ENCODE results near the gene LRBA.
"Not testable (repeated sequence)": the region's sequence is repeated elsewhere in the genome, so short reads cannot be mapped to it uniquely, and the experiment has no call there.

LRBA gene, protein sequence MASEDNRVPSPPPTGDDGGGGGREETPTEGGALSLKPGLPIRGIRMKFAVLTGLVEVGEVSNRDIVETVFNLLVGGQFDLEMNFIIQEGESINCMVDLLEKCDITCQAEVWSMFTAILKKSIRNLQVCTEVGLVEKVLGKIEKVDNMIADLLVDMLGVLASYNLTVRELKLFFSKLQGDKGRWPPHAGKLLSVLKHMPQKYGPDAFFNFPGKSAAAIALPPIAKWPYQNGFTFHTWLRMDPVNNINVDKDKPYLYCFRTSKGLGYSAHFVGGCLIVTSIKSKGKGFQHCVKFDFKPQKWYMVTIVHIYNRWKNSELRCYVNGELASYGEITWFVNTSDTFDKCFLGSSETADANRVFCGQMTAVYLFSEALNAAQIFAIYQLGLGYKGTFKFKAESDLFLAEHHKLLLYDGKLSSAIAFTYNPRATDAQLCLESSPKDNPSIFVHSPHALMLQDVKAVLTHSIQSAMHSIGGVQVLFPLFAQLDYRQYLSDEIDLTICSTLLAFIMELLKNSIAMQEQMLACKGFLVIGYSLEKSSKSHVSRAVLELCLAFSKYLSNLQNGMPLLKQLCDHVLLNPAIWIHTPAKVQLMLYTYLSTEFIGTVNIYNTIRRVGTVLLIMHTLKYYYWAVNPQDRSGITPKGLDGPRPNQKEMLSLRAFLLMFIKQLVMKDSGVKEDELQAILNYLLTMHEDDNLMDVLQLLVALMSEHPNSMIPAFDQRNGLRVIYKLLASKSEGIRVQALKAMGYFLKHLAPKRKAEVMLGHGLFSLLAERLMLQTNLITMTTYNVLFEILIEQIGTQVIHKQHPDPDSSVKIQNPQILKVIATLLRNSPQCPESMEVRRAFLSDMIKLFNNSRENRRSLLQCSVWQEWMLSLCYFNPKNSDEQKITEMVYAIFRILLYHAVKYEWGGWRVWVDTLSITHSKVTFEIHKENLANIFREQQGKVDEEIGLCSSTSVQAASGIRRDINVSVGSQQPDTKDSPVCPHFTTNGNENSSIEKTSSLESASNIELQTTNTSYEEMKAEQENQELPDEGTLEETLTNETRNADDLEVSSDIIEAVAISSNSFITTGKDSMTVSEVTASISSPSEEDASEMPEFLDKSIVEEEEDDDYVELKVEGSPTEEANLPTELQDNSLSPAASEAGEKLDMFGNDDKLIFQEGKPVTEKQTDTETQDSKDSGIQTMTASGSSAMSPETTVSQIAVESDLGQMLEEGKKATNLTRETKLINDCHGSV (N-terminal part only)

DNA sequence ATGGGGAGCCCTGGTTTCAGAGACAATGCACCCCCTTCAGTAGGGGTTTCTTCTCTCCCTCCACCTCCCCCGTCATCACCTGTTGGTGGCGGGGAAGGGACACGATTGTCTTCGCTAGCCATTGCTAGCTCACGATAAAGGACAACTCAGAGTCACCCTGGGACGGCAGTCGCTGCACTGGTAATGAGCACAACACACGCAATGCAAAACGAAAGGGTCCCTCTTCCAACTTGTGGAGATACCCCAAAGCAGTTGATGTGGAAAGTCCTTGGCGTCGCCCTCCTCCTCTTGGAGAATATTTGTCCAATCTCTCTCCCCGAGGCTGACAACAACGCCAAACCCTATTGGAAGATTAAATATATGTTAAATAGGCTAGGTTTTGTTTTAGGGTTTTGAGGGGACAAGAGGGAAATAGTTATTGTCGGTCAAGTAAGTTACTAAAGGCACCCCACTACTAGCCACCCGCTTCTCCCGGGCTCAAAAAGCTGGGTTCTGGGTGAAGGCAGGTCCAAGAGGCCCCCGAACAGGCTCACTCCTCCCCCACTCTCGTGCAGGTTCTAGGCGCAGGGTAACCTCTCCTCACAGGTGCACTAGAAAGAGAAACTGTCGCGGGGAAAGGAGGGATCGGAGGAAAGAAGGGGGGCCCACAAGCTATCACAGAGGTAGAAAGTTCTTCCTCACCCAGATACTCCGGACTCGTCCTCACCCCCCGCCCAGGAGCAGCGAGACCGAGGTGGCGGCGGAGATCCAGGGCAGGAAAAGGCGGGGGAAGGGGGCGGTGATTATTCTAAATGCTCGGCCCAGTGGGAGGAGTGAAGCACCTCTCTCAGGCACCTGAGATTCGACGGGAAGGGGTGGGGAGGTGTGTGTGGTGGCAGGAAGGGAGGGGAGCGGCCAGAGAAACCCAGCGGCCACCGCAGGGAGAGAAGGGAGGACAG, at the start of gene LRBA:
LRBA (minus strand) TSS at position 764 of the 938 bp plus-strand sequence; CDS start at position 122, 642 bp downstream.
- peak; percentile 60 to 77 for DNase-seq (ENCODE audit: low read depth in 1 of 2, low spot score in 1 of 2)

DNA sequence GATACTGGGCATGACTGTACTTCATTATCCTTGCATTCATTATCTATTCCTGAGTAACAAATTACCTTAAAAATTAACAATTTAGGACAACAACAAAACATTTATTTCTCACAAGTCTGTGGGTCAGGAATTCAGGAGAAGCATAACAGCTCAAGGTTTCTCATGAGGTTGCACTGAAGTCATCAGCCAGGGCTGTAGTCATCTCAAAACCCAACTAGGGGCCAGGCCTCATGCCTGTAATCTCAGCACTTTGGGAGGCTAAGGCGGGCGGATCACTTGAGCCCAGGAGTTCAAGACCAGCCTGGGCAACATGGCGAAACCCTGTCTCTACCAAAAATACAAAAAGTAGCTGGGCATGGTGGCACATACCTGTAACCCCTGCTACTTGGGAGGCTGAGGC, 48.1 kb upstream of the LRBA start:
- DNase-seq (ENCODE audit: low read depth in 1 of 2, low spot score in 1 of 2) = not testable (repeated sequence)

DNA sequence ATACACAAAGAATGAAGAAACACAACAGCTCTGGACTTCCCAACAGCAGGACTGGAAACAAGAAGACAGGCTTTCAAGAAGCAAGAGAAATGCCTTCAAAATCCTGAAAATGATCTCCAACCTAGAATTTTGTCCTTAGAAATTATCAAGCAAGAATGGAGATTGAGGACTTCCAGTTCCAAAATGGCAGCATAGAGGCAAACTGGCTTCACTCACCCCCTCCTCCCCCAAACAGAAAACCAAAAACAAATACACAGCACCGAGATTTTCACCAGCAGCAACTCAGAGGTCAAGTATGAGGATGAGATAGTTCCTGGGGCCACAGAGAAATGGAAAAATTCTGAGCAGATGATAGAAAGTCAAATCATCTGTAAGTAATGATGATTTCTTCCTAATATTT, 40.5 kb upstream of the LRBA start:
- no peak for DNase-seq (ENCODE audit: low read depth in 1 of 2, low spot score in 1 of 2)

DNA sequence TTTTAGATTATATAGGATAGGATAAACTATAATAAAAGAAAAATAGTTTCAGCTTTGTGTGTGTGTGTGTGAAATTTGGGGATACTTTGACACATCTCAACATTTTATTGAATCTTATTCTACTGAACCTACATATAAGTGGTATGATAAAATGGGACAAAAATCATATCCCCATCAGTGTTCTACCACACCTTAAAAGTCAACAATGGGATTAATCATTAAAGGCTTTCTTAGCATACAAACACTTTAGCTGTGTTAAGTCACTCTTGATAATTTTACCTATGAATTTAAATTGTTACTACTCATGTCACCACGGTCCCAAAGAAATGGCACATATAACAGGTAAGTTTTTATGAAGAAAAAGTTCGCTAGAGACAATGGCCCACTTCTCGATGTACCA, 37.7 kb upstream of the LRBA start:
- no peak for DNase-seq (ENCODE audit: low read depth in 1 of 2, low spot score in 1 of 2)

DNA sequence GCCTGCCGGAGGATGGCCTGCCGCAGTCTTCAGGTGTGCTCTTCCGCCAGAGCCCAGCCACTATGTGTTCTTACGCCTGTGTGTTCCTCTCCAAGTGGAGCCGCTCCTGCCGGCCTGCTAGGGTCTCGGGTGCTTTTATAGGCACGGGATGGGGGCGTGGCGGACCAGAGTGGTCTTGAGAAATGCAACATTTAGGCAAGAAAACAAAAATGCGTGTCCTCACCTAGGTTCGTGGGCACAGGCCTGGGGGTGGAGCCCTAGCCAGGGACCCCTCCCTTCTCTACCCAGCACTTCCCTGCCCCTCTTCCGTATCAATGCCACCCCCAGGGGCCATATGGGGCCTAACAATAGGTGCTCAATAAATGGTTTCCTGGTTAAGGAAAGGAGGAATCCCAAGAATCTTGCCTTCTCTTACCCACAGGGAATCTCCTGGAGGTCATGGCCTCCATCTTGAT, 34.4 kb upstream of the LRBA start:
- DNase-seq (ENCODE audit: low read depth in 1 of 2, low spot score in 1 of 2) = no peak

DNA sequence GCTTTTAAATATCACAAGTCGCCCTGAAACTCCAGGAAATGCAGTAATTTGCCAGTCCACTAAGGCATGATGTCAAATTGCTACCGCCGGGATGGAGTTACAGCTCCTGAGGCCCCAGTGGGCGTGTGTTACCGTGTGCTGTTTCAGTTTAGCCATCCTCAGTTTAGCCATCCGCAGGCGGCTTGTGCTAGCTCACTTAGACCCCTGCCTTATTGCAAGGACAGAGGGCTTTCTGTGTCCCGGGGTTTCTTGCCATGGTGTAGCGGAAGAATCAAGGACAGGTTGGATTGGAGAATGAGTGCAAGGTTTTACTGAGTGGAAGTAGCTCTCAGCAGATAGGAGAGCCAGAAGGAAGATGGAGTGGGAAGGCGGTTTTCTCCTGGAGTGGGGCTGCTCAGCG, 33.8 kb upstream of the LRBA start:
- no peak for DNase-seq (ENCODE audit: low read depth in 1 of 2, low spot score in 1 of 2)

DNA sequence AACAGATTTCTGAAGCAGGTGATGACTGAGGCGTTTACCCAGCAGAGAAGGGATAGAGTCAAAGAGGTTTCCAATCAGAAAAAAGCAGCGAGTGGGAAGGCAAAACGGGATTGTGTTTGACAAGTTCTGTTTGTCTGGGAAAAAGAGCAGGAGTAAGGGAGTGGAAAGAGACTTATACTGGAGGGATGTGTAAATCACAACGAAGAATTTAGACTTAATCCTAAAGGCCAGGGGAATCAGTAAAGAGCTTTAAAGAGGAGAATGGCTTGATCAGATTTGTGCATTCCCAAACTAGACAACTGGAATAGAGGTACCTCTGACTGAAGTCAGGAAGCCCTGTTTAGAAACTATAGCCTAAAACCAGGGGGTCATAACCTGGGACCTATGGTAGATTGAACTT, 31.5 kb upstream of the LRBA start:
- no peak for DNase-seq (ENCODE audit: low read depth in 1 of 2, low spot score in 1 of 2)

DNA sequence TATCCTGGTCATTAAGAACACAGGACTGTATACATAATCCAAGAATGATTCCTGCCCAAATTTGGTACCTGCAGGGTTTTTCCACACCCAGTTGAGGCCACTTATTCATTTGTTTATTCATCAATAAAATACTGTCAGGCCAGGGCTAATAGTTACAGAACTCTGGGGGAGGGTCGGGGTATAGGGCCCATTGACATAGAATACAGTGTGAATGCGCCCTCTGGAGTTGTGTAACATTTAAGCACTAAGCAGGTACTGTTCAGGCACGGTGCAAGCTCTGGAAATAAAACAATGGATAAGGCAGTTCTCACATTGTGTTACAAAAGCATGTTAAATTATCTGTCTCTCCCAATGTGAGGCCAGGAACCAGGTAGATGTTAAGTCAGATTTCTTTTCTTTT, 30.8 kb upstream of the LRBA start:
- DNase-seq (ENCODE audit: low read depth in 1 of 2, low spot score in 1 of 2) = peak in 1 of 2 donors; percentile 10

DNA sequence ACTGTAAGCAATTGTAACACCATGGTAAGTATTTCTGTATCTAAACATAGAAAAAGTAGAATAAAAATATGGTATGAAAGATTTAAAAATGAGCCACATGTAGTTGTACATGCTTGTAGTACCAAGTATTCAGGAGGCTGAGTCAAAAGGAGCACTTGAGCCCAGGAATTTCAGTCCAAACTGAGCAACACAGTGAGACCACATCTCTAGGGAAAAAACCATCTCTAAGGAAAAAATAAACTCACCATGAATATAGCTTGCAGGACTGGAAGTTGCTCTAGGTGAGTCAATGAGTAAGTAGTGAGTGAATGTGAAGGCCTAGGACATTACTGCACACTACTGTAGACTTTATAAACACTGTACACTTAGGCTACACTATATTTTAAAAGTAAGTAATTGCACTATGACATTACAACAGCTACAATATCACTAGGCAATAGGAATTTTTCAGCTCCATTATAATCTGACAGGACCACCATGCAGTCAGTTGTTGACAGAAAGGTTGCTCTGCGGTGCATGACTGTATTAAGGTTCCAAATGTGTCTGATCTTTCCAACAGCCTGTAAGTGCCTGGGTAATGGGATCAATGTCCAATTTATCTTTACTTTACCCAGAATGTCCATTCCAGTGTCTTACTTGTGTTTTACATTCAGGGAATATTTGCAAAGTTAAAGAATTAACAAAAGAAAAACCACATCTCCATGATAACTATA, 28.9 kb upstream of the LRBA start:
- DNase-seq (ENCODE audit: low read depth in 1 of 2, low spot score in 1 of 2) = no peak

DNA sequence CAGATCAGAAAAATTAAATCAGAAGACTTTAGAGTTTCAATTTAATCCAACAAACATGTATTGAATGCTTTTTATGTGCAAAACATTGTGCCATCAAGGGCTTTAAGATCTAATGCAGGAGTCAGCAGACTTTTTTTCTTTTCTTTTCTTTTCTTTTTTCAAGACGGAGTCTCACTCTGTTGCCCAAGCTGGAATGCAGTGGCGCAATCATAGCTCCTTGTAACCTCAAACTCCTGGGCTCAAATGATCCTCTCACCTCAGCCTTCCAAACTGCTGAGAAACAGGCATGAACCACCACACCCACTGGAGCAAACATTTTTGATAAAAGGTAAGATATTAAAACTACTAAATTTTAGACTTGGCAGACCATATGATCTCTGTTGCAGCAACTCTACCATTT, 24.6 kb upstream of the LRBA start:
- DNase-seq (ENCODE audit: low read depth in 1 of 2, low spot score in 1 of 2) = no peak

DNA sequence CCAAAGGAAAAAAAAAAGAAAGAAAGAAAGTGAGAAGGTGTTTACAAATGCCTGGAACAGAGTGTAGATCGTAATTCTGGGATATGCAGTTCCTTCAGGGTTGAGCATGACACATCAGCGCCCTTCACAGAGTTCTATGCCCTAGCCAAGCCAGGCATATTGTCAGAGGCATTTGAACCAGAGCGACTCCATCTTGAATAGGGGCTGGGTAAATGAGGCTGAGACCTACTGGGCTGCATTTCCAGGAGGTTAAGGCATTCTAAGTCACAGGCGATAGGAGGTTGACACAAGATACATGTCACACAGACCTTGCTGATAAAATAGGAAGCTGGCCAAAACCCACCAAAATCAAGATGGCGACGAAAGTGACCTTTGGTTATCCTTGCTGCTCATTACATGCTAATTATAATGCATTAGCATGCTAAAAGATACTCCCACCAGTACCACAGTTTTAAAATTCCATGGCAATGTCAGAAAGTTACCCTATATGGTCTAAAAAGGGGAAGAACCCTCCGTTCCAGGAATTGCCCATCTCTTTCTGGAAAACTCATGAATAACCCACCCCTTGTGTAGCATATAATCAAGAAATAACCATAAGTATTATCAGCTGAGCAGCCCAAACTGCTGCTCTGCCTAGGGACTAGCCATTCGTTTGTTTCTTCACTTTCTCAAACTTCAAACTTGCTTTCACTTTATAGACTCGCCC, 23.5 kb upstream of the LRBA start:
- DNase-seq (ENCODE audit: low read depth in 1 of 2, low spot score in 1 of 2) = no peak

DNA sequence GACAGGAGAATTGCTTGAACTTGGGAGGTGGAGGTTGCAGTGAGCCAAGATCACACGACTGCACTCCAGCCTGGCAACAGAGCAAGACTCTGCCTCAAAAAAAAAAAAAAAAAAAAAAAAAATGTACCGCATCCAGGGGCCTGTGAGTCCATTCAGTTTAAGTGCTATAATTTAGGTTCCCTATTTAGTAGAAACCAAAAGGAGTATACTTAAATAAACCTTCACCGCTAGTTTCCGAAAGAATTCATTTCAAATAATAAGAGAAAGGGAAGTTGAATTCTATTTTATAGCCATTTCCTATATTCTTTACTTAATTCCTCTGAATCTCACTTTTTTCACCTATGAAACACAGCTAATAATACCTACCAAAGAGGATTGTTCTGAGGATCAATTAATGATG, 20.8 kb upstream of the LRBA start:
- DNase-seq (ENCODE audit: low read depth in 1 of 2, low spot score in 1 of 2) = no peak

DNA sequence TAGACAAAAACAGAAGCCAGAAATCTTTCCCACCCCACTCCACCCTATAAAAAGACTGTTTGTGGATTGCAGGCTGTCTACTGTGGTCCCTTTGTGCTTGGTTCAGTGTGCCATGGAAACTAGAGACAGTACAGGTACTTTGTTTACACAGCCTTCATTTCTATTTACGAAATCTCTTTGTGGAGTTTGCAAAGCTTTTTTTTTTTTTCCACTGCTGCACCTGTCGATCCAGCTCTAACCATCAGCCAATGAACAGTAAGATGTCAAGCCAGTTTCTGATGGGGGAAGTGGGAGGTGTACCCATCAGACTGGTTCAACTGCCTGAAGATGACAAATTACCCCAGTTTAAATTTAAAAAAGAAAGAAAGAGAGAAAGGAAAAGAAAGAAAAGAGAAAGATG, 20.2 kb upstream of the LRBA start:
- DNase-seq (ENCODE audit: low read depth in 1 of 2, low spot score in 1 of 2) = no peak

DNA sequence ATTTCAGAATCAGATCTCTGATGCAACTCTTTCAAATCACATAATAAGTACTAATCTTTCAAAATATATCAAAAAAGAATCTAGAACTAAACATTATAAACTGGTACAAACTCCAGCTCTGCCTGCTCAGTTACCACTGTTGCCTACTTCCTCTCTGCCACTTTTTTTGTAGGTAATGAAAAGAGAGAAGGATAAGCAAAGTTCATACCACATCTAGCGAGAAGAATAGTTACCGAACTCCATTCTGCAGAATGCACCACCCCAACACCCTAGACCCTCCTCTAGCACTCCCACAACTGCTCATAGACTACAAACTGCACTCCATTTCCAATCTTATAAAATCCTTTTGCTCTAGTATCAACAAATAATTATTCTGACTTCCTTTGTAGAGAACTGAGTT, 19.7 kb upstream of the LRBA start:
- DNase-seq (ENCODE audit: low read depth in 1 of 2, low spot score in 1 of 2) = no peak

DNA sequence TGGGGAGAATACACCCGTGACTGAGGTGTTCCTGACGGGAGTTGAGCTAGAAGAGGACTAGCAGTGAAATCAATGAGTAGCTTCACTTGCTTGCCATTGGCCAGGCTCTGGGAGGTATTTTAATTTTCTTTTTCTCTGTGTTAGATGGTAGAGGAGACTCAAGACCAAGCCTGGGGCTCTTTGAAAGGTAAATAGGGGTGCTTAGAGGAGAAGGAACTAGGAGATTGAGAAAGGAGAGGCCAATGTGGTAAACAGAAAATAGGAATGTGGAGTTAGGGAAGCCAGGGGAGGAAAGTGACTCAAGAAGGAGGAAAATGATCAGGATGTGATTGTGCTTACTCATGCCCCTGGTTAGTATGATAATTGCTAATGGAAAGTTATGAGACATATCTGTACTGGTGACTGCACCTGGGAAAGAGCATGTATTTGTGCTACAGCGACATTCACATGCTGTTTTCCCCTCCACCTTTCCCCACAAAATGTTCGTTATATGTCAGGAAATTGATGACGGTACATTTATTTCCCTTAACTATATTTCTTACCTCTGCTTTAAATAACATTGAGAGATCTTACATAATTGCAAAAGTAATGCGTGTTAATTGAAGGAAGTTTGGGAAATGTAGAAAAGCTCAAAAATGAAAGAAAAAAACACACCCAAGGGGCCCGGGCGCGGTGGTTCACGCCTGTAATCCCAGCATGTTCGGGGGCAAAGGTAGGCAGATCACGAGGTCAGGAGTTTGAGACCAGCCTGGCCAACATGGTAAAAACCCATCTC, 16.9 kb upstream of the LRBA start:
- DNase-seq (ENCODE audit: low read depth in 1 of 2, low spot score in 1 of 2) = peak in 1 of 2 donors; percentile 39

DNA sequence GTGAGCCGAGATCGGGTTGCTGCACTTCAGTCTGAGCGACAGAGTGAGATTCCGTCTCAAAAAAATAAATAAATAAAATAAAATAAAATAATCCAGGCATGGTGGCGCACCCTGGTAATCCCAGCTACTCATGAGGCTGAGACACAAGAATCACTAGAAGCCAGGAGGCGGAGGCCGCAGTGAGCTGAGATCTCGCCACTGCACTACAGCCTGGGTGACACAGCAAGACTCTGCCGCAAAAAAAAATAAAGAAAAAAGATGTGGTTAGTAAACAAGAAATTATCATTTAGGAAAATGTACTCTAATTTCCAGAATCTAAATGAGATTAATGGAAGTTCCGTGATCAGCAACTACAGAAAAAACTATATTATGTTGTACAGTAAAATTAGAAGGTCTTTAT, 14.5 kb upstream of the LRBA start:
- peak in 1 of 2 donors; percentile 21 for DNase-seq (ENCODE audit: low read depth in 1 of 2, low spot score in 1 of 2)

DNA sequence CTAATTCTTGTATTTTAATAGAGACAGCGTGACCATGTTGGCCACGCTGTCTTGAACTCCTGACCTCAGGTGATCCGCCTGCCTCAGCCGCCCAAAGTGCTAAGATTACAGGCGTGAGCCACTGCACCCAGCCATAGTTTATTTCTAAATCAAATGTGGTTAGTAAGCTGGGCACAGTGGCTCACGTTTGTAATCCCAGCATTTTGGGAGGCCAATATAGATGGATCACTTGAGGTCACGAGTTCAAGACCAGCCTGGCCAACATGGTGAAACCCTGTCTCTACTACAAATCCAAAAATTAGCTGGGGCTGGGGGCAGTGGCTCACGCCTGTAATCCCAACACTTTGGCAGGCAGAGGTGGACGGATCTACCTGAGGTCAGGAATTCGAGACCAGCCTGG, 13.9 kb upstream of the LRBA start:
- not testable (repeated sequence) for DNase-seq (ENCODE audit: low read depth in 1 of 2, low spot score in 1 of 2)

DNA sequence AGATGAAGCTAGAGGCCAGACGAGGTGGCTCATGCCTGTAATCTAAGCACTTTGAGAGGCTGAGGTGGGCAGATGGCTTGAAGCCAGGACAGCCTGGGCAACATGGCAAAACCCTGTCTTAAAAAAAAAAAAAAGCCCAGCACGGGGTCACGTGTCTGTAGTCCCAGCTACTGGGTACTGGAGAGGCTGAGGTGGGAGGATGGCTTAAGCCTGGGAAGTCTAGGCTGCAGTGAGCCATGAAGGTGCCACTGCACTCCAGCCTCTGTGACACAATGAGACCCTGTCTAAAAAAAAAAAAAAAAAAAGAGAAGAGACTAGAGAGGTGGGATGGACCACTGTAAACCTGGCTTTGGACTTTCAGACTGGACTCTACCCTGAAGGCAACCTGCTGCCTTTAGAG, 10.7 kb upstream of the LRBA start:
- DNase-seq (ENCODE audit: low read depth in 1 of 2, low spot score in 1 of 2) = no peak
